Mesodermal cell (in vitro differentiated cells): ENCODE data around the gene KYNU.
"Not testable (repeated sequence)": the region's sequence is repeated elsewhere in the genome, so short reads cannot be mapped to it uniquely, and the experiment has no call there.

Experiments
- H3K27ac ChIP-seq: 2 replicates; pipeline ENCODE4 v1.7.0; 2013; ENCODE audit warnings: mild to moderate bottlenecking, low read depth, low read length, moderate library complexity; ENCODE audit not compliant: severe bottlenecking
- H3K36me3 ChIP-seq: 2 replicates; pipeline ENCODE4 v1.7.1; 2013; ENCODE audit warnings: mild to moderate bottlenecking, low read length, moderate library complexity; ENCODE audit not compliant: control insufficient read depth, insufficient read depth
- H3K4me1 ChIP-seq: one replicate; pipeline ENCODE4 v1.7.1; 2013; ENCODE audit warnings: mild to moderate bottlenecking, low read length; ENCODE audit not compliant: insufficient read depth, control insufficient read depth, poor library complexity, severe bottlenecking
- H3K4me3 ChIP-seq: 2 replicates; pipeline ENCODE4 v1.7.0; 2013; ENCODE audit warnings: low read length, control low read depth, mild to moderate bottlenecking; ENCODE audit not compliant: insufficient read depth, poor library complexity, severe bottlenecking; ENCODE audit errors: extremely low read depth
- H3K9me3 ChIP-seq: 2 replicates; pipeline ENCODE4 v1.7.1; 2013; ENCODE audit warnings: mild to moderate bottlenecking, low read length, moderate library complexity; ENCODE audit not compliant: control insufficient read depth
- WGBS, 2 experiments: methylation state at CpG; one replicate each; pipeline ENCODE4 v1.1.5; 2013; ENCODE audit warnings: missing lambda C conversion rate in 2 of 2; ENCODE audit not compliant: insufficient coverage in 2 of 2; 5-methylcytosine and 5-hydroxymethylcytosine counted together

Gene KYNU

GRCh38 chr2:143085125-143085784 lies 207.8 kb downstream of the KYNU start:
- Histone ChIP-seq H3K9me3 (no peaks in the 10 kb centered on the region), H3K4me3 (no peak overlapping the region), H3K27ac (no peak overlapping the region), H3K36me3 (no peaks in the 10 kb centered on the region), H3K4me1 (peaks cover 5% of the 10 kb centered on the region)
- WGBS, 2 experiments = 100% methylated on average over 1 of the region's 1 CpG; no CpG with 5 or more reads in 1 of the 2 experiments

DNA sequence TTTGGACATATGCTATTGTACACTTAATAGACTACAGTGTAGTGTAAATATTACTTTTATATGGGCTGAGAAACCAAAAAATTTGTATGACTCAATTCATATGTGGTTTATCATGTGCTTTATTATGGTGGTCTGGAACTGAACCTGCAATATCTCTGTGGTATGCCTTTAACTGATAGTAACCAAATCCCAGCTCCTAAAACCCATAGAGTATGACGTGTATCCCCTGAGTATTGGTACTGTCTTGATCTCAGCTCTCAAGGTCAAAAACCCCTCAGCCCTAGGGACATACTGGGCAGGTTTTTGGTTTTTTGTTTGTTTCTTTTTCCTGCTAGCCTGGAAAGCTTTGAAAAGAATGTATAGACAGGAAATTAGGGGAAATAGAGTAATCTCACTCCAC lies 209.6 kb downstream of the KYNU start:
- Histone ChIP-seq H3K4me3 (no peak overlapping the region), H3K27ac (no peak overlapping the region), H3K4me1 (peaks cover 5% of the 10 kb centered on the region), H3K9me3 (no peaks in the 10 kb centered on the region), H3K36me3 (no peaks in the 10 kb centered on the region)
- no CpG with 5 or more reads among the region's 1 CpG for WGBS, 2 experiments

- no peak overlapping the region for H3K27ac ChIP-seq
- H3K9me3 ChIP-seq = no peaks in the 10 kb centered on the region
- no peak overlapping the region for H3K4me3 ChIP-seq
- WGBS, 2 experiments = 100% methylated on average over 2 of the region's 4 CpGs; no CpG with 5 or more reads in 1 of the 2 experiments
- H3K4me1 ChIP-seq = peaks cover 5% of the 10 kb centered on the region
- no peaks in the 10 kb centered on the region for H3K36me3 ChIP-seq
Observed at GRCh38 chr2:143088388-143088787, 210.9 kb downstream of the KYNU start.

DNA sequence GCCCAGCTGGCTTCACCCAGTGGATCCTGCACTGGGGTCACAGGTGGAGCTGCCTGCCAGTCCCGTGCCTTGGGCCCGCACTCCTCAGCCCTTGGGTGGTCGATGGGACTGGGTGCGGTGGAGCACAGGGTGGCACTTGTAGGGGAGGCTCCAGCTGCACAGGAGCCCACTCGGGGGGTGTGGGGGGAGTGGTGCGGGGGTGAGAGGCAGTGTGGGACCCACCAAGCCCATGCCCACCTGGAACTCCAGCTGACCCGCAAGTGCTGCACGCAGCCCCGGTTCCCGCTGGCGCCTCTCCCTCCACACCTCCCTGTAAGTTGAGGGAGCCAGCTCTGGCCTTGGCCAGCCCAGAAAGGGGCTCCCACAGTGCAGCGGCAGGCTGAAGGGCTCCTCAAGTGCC lies 212.1 kb downstream of the KYNU start:
- not testable (repeated sequence) for H3K36me3 ChIP-seq, H3K4me3 ChIP-seq, H3K27ac ChIP-seq, H3K4me1 ChIP-seq, H3K9me3 ChIP-seq
- WGBS, 2 experiments = 90 to 100% methylated on average over 4 to 5 of the region's 12 CpGs
